Activated CD8-positive, alpha-beta memory T cell treated with anti-CD3 and anti-CD28 coated beads, Interleukin-2, amount 50 U/mL, for 24 hours (primary cell): ENCODE measurements around the gene CPSF6.
"Not testable (repeated sequence)": the region's sequence is repeated elsewhere in the genome, so short reads cannot be mapped to it uniquely, and the experiment has no call there.

Source experiments
- DNase-seq: peaks from one replicate; pipeline ENCODE4 v3.0.0-alpha.2; 2020; ENCODE audit errors: extremely low read depth

CPSF6 gene, protein sequence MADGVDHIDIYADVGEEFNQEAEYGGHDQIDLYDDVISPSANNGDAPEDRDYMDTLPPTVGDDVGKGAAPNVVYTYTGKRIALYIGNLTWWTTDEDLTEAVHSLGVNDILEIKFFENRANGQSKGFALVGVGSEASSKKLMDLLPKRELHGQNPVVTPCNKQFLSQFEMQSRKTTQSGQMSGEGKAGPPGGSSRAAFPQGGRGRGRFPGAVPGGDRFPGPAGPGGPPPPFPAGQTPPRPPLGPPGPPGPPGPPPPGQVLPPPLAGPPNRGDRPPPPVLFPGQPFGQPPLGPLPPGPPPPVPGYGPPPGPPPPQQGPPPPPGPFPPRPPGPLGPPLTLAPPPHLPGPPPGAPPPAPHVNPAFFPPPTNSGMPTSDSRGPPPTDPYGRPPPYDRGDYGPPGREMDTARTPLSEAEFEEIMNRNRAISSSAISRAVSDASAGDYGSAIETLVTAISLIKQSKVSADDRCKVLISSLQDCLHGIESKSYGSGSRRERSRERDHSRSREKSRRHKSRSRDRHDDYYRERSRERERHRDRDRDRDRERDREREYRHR

DNA sequence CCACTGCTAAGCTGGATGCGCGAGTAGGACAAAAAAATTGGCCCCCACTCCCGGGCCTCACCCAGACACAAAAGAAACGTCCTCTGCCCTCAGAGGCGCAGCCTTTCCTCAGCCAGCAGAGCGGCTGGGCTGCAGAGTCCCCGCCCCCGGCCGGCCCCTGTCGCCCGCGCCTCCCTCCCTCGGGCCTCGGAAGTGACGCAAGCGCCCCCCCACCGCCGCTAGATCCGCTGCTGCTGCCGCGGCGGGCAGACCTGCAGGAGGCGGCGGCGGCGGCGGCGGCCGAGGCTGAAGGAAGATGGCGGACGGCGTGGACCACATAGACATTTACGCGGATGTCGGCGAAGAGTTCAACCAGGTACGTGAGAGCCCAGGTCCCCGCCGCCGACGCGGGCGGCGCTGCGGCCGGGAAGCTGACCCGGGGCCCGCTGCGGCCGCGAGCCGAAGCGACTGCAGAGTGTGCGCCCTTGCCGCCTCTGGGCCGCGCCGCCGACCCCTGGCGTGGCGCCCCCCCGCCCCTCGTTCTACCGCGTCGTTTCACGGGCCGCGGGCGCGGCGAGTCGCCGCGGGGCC, at the start of gene CPSF6:
CPSF6 (plus strand) TSS at position 218 of the 570 bp plus-strand sequence; CDS start at position 296, 78 bp downstream.
- peak; percentile 92 for DNase-seq

DNA sequence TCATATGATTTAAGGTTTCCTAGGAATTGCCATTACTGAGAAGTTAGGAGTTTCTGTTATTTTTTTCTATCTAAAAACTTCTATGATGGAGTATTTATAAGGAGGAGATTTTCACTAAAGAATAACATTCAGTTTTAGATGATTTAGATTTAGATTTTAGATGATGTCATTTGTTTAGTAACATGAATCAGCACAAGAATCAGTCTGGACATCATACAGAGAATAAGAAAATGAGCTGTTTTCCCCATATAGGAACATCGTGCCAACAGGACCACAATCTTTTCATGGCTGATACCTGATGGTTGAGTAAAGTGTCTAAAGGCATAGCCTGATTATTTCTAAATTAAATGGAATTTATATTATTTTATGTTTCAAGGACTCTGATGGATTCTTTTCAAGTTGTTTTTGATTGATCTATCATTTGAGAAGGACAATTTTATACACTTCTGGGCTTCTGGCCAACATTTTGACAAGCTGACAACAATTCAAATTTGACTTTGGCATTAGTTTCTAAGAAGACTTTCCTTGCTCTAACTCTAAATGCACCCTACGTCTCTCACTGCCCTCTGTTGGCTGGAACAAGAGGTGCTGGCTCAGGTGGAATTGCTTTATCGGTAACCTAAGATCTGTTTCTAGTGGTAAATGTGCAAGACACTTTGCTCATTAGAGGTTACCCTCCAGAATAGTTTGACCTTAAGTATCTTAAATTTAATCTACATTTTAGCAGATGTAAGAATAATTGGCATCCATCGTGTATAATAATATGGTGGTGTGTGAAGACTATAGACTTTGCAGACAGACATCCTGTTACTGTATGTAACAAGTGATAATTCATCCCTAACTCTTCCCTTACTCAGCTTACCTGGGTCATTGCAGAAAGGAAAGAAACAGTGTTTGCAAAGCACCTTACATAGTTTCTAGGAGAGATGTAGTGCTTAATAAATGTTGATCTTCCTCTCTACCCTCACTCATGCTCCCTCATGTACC, 42.8 kb upstream of the CPSF6 start:
- no peak for DNase-seq

DNA sequence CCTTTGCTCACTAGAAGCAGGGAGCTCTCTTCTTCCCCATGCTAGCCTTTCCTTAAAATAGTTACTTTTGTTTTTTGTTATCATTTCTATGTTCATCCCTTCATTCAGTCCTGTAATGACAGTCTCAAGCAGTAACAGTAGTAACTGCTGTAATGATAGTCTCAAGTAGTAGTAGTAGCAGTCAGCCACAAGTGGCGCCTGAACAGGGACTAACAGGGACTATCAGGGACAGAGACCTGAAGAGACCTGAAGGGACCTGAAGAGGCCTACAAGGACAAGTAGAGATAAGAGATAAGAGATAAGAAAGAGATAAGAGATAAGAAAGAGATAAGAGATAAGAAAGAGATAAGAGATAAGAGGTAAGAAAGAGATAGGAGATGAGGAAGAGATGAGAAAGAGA, 39.4 kb upstream of the CPSF6 start:
- DNase-seq, result not testable (repeated sequence)

DNA sequence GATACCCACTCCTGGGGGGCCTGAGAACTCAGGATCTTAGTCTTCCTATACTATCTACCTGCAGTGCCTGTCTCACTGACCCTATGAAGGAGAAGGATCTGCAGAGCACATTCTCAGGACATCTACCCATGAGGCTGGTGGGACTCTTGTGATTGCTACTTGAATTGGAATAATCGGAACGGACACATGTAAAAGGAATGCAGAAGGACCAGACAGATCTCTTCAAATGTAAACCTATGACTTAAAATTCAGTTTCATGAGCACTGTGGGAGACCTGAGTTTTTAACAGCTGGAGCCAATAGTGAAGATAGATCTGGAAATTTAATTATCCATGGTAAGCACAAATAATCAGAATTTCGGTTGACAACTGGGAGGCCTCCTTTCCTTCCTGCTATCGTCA, 35.2 kb upstream of the CPSF6 start:
- DNase-seq, result no peak

DNA sequence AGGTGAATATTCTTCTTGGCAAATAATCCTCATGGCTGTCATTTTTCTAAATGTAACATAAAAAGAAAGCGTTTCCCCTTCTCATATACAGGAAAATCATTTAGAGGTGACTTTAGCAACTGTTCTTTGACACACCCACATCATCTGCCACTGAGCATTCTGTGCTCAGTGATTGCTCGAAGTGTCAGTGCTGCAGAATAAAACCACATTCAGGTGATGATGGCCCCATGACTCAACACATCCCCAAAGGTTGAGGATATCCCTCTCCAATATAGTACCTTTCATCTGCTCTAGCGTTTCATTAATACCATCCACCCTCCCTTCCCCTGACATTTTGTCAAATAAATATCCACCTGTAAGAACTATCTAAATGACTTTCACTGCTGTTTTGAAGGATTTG, 28.7 kb upstream of the CPSF6 start:
- DNase-seq, result no peak

DNA sequence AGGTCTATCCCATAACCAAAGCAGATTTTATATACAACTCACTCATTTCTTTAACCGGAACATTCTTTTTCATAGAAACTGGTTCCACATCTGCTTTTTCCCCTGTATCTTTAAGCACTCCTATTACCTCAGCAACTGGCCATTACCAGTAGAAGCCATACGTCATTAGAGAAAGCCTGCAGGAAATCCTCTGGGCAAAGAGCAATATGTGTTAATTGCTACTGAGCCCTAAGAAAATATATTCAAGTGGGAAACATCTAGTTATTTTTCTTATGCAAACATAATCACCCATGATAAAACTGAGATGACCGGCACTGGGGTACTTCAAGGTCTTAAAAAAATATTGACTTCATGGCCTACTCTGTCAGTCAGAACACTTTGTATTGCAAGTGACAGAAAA, 28.2 kb upstream of the CPSF6 start:
- DNase-seq, result no peak

DNA sequence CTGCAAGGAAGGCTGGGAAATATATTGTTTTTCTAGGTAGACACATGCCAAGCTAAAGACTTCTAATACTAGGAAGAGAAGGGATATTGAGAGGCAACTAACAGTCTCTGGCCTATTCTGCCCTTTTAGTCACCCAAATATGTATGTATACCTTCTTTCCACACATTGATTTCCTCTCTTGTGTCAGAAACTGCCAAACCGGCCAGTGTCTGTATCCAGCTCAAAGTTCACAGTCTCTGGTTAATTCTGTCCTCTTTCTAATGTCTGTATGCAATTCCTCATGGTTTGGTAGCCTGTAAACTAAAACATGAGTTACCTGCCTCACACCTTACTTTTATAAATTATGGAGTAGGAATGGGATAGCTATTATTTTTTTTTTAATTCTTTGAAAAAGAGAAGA, 25.2 kb upstream of the CPSF6 start:
- no peak for DNase-seq

DNA sequence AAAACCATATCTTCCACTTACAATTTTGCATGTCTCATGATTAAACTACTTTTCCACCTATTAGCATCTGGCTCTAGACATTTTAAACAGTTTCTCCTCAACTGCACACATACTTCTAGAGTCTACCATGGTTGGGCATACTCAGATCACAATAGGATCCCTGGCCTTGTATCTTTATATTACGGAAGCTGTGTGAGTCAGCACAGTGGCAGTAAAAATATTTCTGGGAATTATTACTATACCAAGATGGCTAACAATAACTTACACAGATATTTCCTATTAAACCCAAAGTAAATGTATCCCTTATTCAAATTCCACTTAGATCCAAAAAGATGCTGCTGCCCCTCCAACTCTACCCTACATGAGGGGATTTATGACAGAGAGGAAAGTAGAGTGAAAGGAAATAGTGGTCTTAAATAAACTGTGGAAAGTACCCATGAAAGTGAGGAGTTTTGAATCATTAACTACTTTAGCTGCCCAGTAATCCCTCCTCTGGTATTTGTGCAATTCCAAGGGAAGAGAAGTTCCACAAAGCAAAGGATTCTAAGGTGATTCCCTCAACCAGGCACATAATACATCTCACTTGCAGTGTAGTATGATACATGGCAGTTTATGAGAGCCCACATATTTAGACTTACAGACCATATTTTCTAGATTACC, 14.0 kb upstream of the CPSF6 start:
- no peak for DNase-seq

DNA sequence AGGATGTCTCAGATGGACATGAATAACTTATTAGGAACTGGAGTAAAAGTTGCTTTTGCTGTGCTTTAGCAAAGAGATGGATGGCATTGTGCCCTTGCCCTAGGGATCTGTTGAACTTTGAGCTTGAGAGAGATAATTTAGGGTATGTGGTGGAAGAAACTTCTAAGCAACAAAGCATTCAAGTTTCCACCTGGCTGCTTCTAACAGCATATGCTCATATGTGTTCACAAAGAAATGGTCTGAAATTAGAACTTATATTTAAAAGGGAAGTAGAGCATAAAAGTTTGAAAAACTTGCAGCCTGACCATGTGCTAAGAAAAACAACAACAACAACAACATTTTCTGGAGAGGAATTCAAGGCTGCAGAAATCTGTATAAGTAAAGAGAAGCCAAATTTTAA, 7.9 kb upstream of the CPSF6 start:
- no peak for DNase-seq

DNA sequence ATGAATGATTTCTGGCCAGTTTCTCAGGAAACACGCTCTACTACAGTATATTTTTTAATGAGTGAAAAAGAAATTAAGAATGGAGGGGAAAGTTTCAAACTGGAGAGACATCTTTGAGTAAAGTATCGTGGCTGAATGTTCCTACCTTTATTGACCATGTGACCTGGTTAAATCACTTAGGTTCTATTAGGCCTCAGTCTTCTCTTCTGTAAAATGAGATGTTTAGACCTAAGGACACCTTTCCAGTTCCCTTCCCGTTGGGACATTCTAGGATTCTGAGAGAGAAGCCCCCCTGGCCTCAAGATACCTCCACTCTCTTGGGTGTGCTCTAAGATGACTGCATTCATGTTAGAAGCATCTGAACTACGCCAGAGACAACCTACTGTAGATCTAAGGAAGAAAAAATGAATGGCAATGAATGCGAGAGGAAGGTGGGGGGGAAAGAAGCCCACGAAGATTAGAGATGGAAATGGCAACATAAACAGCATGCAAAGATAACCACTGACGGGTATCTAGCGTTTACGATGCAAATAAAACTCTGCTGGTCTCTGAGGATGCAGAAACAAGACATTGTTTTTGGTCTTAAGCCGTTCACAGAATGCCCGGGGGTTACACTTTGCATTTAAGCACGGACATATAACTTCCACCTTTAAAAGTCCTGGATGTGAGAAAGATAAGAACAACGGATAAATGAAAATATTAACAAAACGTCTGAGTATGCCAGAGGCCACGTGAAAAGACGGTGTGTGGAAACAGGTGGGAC, 599 bp upstream of the CPSF6 start:
- no peak for DNase-seq

DNA sequence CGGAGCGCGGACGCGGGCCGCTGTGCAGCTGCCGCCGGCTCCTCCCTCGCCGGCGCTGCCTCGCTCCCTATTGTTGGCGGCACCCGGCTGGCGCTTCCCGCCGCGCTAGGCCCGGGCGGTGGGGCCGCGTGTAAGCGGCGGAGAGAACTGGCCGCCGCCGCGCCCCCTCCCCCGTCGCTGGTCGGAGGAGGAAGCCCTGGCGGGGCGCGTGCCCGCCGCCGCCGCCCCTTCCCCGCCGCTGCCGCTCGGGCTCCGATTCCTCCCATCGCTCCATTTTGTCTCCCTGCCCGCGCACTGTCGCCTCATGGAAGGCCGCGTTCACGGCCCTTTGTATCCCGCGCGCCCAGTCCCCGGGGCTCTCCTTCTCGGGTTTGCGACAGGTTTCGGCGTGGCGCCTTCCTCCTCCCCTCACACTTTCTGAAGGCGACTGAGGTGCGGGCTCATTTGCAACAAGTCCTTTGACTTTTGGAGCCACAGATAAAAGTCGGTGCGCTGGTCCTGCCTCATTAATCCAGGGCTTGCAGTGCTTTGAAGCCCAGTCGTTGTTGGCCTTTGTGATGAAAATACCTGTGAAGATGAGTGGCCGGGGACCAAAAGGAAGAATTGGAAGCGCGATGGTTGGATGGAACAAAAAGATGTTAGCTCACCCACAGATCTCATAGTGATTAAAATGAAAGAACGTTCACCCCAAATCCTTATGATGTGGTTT, 707 bp downstream of the CPSF6 start:
- no peak for DNase-seq

DNA sequence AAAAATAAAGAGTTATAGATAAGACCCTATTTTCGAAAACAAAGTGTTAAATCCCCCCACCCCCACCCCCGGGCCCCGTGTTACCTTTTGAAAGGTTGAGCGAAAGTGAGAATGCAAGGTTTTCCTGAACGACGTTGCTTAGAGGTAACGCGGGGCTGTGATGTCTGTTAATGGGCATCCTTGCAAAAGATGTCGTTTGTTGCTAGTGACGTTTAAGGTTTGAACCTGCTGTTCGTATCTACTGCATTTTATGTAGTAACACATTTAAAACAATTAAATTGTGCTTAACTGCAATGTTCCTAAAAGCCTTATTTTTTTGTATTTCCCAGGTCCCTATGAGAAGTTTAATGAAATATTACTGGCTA, 1.2 kb downstream of the CPSF6 start:
- DNase-seq, result no peak

DNA sequence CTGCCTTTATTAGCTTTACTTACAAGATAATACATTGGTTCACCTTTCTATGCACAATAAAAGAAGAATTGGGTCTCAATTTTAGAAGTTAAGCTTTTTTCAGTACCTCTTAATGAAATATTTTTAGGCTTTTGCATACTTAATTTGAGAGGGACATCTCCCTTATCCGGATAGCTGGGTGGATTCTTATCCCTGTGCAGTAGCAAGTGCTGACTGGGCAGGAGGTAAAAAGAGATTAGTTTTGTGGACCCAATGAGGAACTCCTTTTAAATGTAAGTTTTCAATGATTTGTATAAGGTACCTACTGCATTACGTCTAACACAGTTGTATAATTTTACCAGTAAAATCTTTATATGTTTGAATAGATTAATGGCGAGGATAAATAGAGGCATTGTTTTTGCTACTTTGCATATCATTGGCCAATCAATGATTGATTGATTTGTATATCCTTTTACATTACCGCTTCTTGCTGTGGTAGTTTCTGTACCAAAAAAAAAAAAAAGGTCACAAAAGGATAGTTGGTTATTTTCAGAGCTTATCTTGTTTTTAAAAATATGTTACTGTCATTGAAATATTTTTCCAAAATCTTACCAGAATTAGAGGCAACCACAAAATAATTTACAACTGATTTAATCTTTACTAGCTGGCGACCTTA, 2.2 kb downstream of the CPSF6 start:
- DNase-seq, result no peak

DNA sequence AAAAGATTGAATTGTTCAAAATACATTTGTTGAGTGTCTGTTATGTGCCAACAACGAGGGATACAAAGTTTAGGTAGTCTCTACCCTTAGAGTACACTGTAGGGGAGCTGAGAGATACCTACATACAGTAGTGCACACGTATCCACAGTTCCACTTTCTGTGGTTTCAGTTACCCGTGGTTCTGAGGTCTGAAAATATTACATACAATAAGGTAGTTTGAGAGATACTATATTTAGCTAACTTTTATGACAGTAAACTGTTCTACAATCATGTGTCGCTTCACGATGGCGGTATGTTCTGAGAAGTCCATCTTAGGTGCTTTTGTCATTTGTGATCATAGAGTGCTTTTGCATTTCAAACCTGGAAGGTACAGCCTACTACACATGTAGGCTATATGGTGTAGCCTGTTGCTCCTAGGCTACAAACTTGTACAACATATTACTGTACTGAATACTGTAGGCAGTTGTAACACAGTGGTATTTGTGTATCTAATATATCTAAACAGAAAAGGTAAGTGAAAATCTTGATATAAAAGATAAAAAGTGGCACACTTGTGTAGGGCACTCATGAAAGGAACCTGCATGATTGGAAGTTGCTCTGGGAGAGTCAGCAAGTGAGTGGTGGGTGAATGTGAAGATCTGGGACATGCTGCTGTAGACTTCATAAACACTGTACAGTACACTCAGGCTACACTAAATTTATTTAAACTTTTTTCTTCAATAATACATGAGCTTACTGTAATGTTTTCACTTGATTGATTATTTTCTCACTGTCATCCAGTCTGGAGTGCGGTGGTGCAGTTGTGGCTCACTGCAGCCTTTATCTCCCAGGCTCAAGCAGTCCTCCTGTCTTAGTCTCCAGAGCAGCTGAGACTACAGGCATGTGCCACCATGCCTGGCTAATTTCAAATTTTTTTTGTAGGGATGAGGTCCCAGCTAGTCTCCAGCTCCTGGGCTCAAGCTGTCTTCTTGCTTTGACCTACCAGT, 4.0 kb downstream of the CPSF6 start:
- DNase-seq, result no peak

DNA sequence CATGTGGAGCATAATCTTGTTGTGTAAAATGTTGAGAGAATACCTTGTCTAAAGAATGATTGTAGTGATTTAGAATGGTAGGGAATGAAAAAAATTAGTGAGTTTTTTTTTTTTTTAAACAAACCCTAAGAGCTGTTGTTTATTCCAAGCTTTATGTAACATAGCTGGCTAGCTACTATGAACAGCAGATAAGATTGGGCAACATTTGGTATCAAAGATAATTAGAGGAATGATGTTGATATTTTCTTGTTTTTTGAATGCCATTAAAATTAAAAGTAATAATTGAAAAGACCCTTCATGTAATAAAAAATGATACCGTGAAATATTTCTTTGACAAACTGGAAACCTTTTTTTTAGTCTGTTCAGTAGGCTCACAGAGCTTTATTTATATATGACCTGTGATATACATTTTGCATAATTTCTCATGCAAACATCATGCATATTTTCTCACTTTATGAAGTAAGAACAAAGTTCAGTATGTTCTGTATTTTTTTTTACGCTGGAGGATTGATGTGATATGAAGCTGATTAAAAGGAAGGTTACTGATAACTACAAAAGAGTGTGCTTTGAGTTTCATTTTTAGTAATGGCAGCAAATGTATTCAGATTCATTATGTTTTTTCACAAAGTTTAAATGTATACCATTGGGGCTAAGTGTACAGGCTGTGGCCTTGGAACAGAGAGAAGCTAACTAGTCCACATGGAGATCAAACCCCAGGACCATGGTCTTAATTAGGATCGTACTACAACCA, 8.1 kb downstream of the CPSF6 start:
- no peak for DNase-seq

DNA sequence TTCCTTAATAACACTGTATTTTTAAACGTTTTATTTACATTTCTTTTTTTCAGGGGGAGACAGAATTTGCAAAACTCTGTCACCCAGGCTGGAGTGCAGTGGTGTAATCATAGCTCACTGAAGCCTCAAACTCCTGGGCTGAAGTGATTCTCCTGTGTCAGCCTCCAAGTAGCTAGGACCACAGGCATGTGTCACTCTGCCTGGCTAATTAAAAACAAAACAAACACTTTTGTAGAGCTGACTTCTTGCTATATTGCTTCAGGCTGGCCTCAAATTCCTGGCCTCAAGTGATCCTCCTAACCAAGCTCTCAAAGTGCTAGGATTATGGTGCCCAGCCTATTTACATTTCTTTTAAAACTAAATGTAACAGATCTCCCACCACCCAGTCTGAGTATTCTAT, 12.7 kb downstream of the CPSF6 start:
- DNase-seq, result no peak

DNA sequence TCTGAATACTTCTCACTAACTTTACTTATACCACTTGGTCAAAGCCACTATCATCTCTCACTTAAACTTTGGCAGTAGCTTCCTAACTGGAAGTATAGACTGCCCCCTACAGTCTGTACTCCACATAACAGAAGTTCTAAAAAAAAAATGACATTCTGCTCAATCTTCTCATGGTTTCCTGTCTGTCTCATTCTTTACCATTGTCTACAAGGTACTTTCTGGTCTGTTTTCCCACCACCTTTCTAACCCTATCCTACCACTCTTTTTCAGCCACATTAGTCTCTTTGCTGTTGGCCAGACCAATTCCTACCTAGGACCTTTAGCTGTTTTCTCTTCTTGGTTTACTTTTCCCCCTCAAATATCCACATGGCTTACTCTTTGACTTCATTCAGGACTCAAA, 14.7 kb downstream of the CPSF6 start:
- DNase-seq, result no peak

DNA sequence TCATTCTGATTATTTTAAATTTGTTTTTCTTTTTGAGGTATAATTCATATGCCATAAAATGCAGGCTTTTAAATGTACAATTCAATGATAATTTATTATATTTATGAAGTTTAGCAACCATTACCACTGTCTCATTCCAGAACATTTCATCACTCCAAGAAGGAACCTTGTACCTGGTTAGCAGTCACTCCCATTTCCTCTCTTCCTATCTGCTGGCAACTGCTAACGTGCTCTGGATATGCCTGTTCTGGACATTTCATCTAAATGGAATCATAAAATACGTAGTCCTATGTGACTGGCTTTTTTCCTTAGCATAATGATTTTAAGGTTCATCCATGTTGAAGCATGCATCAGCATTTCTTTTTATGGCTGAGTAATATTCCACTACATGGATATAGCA, 15.5 kb downstream of the CPSF6 start:
- no peak for DNase-seq
